Mononuclear cell (primary cell): Measurements from ENCODE around the gene TSEN15. TPM values are rescaled to one million over a fixed set of nuclear protein-coding genes. Genes with fewer than 3 reads are reported as not detected.

Experiments
- H3K27me3 ChIP-seq: 2 replicates; pipeline ENCODE4 v1.6.0; 2011; ENCODE audit warnings: low read length, control low read depth; ENCODE audit not compliant: insufficient read depth
- H3K4me1 ChIP-seq: 2 replicates; pipeline ENCODE4 v1.5.1; 2011; ENCODE audit warnings: mild to moderate bottlenecking, low read length, control low read depth; ENCODE audit not compliant: insufficient read depth
- H3K4me3 ChIP-seq: 2 replicates; pipeline ENCODE4 v1.5.1; 2011; ENCODE audit warnings: mild to moderate bottlenecking, low read length, moderate library complexity
- H3K9me3 ChIP-seq: 2 replicates; pipeline ENCODE4 v1.5.1; 2011; ENCODE audit warnings: low read depth, mild to moderate bottlenecking, control low read depth, low read length
- total RNA-seq: library from RNA; depleted of rRNA; stranded (reverse); fragments of >200 nt; gene quantifications from one replicate; pipeline ENCODE4 v1.2.3, GENCODE V29; 2012

Gene TSEN15
- total RNA-seq, 1 donor: 23.2 TPM

DNA sequence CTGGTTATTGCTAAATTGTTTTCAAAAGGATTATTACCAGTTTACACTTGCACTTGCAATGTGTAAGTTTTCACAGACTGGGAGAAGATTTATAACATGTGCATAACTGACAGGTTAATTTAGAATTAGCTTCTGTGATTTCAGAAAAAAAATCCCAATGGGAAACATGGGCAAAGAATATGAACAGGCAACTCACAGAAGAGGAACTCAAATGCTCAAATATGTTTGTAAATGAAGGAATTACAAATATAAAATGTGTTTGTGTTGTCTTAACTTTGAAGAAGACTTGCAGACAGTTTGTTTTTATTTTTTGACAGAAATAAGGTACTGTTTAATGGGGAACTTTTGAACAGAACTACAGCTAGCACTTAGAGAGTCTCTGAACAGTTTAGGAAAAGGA is 8.4 kb downstream of the TSEN15 start:
- Histone ChIP-seq H3K9me3 (no peaks in the 10 kb centered on the region), H3K27me3 (no peaks in the 10 kb centered on the region), H3K4me1 (no peaks in the 10 kb centered on the region), H3K4me3 (no peak overlapping the region)

DNA sequence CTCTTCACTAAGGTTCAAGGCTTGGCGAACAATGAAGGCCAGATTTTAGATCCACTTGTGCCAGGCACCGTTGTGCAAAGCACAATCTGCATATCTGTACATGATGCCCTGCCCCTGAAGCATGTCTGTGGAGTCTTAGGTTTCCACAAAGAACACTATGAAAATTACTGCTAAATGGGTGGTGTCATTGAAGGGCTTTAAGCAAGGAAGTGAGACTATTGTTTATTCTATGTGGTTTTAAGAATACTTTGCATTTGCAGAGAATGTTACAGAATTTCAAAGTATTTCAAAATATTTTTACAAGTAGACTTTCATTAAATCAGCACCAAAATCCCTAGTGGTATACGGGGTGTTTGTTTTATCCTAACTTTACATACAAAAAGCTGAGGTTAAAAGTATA is 8.8 kb downstream of the TSEN15 start:
- H3K4me3 ChIP-seq: no peak overlapping the region
- no peaks in the 10 kb centered on the region for H3K27me3 ChIP-seq
- H3K4me1 ChIP-seq: no peaks in the 10 kb centered on the region
- no peaks in the 10 kb centered on the region for H3K9me3 ChIP-seq

DNA sequence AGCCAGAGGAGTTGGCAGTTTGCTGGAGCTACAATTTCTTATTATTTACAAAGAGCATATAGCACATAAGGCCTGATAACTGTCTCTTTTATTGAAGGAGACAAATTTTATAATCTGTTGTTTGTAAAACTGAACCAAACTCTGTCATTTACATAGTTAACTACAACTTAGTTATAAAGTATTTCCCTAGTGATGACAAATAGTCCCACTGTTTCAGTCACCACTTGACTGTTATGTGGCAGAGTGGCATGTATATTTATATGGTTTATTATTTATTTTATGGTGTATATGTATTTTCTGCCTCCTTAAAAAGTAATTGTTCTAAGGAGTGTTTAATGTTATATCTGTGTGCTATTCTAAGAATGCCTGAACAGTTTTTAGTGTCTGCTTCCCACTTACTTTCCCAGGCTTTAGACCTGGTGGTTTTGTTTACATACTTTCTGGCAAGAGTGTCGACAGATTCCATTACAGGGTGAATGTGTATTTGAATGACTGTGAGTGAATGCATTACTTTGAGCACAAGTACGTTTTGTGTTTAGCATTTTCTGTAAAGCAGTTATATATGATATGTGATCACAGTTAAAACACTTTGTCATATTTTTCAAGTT is 10.0 kb downstream of the TSEN15 start:
- Histone ChIP-seq H3K4me1 (no peaks in the 10 kb centered on the region), H3K9me3 (no peaks in the 10 kb centered on the region), H3K4me3 (no peak overlapping the region), H3K27me3 (no peaks in the 10 kb centered on the region)

DNA sequence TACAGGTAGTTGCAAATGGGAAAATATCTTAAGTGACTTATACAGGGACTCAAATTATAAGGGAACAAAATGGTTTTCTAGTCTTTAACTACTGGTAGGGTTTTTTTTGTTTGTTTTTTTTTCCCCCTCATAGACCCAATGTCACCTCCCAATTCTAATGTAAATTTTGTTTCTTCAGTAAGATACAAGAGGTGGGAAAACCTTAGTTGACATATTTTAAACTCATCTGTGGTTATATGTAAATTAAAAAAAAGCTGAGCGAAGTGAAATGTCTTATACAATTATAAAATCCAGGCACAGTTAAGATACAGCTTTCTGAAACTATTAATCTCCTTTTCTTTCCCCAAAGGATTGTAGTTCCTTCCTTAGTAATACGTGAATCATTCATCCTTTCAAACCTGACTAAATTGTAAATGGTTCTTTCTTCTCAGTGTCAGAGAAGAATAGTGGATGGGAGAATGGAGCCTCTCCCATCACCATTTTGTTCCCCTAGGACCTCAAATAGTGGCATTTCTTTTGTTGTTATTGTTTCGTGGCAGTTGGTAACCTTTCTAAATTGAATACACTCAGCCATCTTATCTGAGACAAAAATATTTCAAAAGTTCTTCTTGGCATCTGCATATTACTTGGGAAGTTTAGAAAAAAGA is 11.2 kb downstream of the TSEN15 start:
- H3K27me3 ChIP-seq: no peaks in the 10 kb centered on the region
- H3K4me3 ChIP-seq: no peak overlapping the region
- no peaks in the 10 kb centered on the region for H3K4me1 ChIP-seq
- no peaks in the 10 kb centered on the region for H3K9me3 ChIP-seq

DNA sequence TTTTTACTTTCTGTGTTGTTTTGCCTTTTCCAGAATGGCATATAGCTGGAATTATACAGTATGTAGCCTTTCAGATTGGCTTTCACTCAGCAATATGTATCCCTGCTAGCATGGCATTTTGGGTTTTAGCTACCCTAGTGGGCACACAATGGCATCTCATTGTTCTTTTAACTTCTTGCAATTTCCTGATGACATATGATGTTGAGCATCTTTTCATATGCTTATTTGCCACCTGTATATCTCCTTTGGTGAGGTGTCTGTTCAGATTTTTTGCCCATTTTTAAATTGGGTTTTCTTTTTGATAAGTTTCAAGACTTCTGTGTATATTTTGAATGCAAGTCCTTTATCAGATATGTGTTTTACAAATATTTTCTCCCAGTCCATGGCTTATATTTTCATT is 14.0 kb downstream of the TSEN15 start:
- H3K4me1 ChIP-seq: no peaks in the 10 kb centered on the region
- no peak overlapping the region for H3K4me3 ChIP-seq
- no peaks in the 10 kb centered on the region for H3K27me3 ChIP-seq
- H3K9me3 ChIP-seq: no peaks in the 10 kb centered on the region

DNA sequence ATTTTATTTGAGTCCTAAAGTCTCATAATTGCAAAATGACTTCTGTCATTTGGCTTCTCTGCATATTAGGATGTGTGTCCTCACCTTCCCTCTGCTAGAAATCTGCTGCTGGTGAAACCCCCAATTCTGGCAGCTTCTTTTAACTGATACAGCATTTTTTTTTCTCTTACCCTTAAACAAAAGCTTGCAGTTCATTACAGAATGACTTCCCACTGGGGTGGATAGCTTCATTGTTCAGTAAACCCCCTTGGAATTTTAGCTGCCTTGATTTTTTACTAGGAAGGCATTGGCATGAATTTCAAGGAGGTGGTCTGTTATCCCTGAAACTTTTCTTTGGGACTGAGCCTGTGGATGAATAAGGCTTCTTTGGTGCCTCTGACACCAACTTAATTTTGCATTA is 16.8 kb downstream of the TSEN15 start:
- Histone ChIP-seq H3K4me1 (no peaks in the 10 kb centered on the region), H3K9me3 (no peaks in the 10 kb centered on the region), H3K4me3 (no peak overlapping the region), H3K27me3 (no peaks in the 10 kb centered on the region)

DNA sequence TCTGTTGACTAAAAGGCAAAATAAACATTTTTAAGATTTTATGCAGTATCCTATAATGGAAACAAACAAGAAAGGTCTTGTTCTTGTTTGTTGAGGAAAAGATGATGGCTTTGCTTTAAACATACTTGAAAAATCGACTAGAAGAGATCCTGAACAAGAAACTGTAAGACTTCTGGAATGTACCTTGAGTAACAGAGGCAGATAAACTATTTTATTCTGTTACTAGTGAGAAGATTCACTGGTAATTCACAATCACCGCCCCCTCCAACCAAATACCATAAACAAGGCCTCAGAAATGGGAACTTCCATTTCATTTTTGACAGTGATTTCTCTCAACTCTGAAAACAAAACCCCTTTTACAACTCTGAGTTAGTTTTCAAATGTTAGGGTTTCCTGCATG is 18.1 kb downstream of the TSEN15 start:
- H3K27me3 ChIP-seq: no peaks in the 10 kb centered on the region
- H3K9me3 ChIP-seq: no peaks in the 10 kb centered on the region
- H3K4me1 ChIP-seq: no peaks in the 10 kb centered on the region
- H3K4me3 ChIP-seq: no peak overlapping the region

DNA sequence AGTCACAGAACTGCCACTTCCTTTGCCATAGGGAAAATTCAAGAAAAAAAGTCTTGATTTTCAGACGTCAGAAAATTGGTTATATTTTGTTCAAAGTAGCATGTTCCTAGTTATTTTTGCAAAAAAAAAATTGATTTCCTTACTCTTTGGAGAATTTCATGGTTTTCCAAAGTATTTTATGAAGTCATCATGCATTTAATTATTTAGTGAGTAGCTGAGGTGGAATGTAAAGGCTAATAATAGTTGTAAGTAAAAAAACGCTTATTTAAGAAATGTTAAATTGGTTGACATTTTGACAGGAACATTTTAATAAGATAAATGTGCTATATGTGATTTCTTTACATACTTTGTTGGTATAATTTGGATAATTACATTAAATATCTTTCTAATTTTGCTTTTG is 20.8 kb downstream of the TSEN15 start:
- Histone ChIP-seq H3K27me3 (no peaks in the 10 kb centered on the region), H3K4me3 (no peak overlapping the region), H3K4me1 (no peaks in the 10 kb centered on the region)

DNA sequence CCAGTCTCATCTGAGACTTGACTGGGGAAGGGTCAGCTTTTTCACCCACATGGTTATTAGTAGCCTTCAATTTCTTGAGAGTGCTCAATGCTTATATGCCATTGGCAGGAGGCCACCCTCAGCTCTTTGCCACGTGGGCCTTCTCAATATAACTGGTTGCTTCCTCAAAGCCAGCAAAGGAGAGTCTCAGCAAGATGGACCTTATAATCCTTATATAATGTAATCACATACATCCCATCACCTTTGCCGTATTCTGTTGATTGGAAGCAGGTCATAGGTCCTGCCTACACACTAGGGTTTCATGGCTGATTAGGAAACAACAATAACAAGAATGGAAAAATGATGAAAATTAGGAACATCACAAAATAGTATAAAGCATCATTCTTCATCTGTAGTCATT is 22.9 kb downstream of the TSEN15 start:
- Histone ChIP-seq H3K27me3 (no peaks in the 10 kb centered on the region), H3K9me3 (no peaks in the 10 kb centered on the region), H3K4me3 (no peak overlapping the region), H3K4me1 (no peaks in the 10 kb centered on the region)

More for the DNA sequence above, 20.8 kb downstream of the TSEN15 start:
- no peaks in the 10 kb centered on the region for H3K9me3 ChIP-seq

DNA sequence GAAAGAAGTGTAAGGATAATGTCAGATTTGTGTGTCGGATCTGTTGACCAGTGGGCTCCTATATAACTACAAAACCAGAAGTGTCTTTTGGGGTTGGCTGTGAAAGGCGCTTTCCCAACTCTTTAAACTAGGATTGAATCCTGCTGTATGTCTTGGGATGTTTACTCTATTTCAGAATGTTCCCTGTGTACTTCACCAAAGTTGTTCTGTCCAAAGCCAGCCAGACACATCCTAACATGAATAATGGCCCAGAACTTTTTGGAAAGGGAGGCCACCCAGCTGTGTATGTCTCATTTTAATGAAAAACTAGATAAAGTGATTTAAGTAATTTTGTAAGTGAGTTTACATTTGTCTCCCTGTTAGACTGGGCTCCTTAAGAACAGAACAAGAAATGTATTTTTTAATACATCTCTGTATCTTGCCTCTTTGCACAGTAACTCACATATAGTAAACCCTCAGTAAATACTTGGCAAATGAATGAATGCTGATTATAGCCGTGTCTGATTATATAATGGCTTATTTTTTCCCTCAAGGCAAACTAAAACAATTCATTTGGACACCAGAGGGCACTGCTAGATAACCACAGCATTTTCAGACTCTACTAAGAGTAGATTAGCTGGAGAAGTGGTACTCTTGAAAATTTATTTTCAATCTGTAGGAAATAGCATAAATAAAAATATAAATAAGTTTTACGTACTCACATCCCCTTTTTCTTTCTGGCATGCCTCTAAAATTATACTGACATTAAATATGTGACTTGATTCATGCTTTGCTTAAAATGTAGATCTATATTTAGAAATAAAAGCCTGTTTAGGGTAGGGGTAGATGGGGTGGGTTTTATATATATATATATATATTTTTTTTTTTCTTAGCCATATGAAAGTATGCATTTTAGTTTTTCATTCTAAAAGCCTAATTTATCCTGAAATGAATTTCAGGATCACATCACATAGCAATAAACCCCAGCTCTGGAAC is 23.8 kb downstream of the TSEN15 start:
- no peaks in the 10 kb centered on the region for H3K9me3 ChIP-seq
- H3K4me3 ChIP-seq: no peak overlapping the region
- H3K4me1 ChIP-seq: no peaks in the 10 kb centered on the region
- no peaks in the 10 kb centered on the region for H3K27me3 ChIP-seq

DNA sequence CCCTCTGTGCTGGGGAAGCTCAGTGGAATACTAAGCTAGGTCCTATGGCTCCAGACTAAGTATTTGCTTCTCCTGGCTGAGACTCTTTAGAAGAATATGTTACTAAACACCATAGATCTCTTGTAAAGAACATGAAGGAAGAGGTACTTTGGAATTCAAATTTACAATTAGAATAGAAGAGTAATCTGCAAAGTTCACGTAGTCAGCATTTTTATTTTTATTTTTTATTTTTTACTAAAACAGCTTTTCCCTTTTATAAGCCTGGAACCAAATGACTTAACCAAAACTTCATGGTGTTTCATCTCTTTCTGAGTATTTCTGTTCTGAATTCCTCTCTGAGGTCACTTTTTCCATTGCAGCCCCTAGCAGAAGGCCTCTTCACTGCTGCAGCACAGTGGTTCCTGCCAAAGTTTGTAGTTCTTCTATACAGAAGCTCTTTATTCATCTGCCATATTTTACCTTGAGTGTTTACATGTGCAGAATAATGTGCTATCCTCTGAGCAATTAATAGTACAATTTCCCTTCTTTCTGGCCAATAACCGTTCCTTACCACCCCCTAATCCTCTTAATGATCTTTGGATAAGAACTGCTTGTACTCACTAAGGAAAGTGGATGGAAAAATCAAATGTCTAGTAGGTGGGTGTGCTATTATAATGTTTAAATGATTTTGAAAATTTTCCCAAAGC is 27.2 kb downstream of the TSEN15 start:
- Histone ChIP-seq H3K27me3 (no peaks in the 10 kb centered on the region), H3K4me3 (no peak overlapping the region), H3K4me1 (no peaks in the 10 kb centered on the region), H3K9me3 (no peaks in the 10 kb centered on the region)

DNA sequence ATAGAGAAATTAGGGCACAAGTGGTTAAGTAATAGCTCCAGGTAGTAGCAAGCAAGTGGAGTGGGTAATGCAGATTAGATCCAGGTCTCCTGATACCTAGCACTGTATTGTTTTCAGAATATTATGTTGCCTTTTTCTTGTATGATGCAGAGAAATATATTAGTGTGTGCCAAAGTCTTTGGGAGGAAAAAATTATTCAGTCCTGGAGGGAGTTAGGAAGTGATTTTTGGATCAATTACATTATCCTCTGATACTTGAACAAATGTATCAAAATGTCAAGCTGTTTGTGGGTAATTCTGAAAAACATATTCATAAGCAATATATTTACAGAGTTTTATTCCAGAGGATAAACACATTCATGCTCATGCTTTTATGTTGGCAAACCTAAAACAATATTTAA is 28.8 kb downstream of the TSEN15 start:
- Histone ChIP-seq H3K4me3 (no peak overlapping the region), H3K4me1 (no peaks in the 10 kb centered on the region), H3K9me3 (no peaks in the 10 kb centered on the region), H3K27me3 (no peaks in the 10 kb centered on the region)

DNA sequence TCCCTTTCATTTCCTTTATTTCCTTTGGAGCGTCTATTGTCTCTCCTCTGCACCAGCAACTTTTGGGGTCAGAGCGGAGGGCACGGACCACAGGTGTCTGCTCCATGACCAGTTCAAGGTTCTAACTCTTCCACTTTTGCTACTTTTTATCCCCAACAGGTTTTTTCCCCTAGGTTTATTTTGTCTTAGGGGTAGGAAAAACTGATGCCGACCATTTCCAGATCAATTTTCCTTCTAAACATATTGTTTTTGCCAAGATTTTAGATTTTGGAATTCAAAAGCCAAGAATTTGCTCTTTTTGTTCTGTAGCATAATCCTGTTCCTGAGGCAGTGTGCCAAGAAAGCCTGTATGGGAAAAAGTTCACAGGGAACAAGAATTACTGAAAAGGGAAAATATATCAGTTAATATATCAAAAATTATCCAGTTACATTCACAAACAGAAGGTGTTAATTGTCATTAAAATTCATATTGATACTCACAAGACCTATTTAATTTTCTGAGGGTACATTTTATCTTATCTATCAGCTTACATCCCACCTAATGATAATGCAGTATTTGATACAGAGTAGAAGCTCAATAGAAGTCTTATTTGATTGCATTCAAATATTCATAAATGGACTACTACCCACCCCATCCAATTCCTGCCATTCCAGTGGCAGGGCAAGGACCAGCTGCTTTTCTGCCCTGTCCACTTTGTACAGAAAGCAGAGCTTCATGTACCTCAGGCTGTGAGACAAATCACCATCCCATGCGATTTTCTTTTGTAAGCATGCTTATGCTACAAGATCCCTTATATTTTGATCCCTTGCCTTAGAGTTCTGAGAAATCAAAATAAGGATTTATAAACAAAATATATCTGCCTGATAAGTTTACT is 31.2 kb downstream of the TSEN15 start:
- H3K4me3 ChIP-seq: no peak overlapping the region
- H3K9me3 ChIP-seq: no peaks in the 10 kb centered on the region
- H3K27me3 ChIP-seq: no peaks in the 10 kb centered on the region
- H3K4me1 ChIP-seq: no peaks in the 10 kb centered on the region

DNA sequence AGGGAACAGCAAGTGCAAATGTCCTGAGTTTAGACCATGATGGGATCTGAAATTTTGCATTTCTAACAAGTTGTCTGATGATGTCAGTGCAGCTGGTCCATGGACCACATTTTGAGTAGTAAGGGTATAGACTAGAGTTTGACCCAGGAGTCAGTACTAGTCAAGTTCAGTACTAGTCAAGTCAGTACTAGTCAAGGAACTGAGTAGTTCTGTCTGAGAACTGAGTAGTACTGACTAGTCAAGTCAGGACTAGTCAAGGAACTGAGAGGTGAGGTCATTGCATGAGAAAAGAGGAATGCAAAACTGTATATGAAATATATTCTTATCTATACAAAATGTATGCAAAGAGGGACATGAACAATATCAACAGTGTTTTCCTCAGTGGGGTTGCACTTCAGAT is 34.1 kb downstream of the TSEN15 start:
- H3K9me3 ChIP-seq: no peaks in the 10 kb centered on the region
- no peaks in the 10 kb centered on the region for H3K27me3 ChIP-seq

More for the DNA sequence above, 34.1 kb downstream of the TSEN15 start:
- H3K4me3 ChIP-seq: no peak overlapping the region
- no peaks in the 10 kb centered on the region for H3K4me1 ChIP-seq
